ENCODE results near the gene SCAF4.
"Not testable (repeated sequence)": the region's sequence is repeated elsewhere in the genome, so short reads cannot be mapped to it uniquely, and the experiment has no call there.

The SCAF4 gene

GRCh38 chr21:31731857-31732596 is at the start of gene SCAF4:
Gene SCAF4 (minus strand): TSS chr21:31732118. CDS start chr21:31731692, 426 bp downstream.
- peak; percentile 97 for DNase-seq

- no peak for DNase-seq
Observed at GRCh38 chr21:31780944-31781343, 49.0 kb upstream of the SCAF4 start.

GRCh38 chr21:31778546-31778945 is 46.6 kb upstream of the SCAF4 start:
- no peak for DNase-seq

GRCh38 chr21:31777857-31778256 is 45.9 kb upstream of the SCAF4 start:
- DNase-seq = no peak

- DNase-seq = no peak
Observed at GRCh38 chr21:31774031-31774430, 42.1 kb upstream of the SCAF4 start.

GRCh38 chr21:31772674-31773555 is 41.0 kb upstream of the SCAF4 start:
- DNase-seq = no peak

- DNase-seq = no peak
Observed at GRCh38 chr21:31771685-31772084, 39.8 kb upstream of the SCAF4 start.

- no peak for DNase-seq
Observed at GRCh38 chr21:31768710-31769109, 36.8 kb upstream of the SCAF4 start.

- DNase-seq = no peak
Observed at GRCh38 chr21:31766899-31767298, 35.0 kb upstream of the SCAF4 start.

GRCh38 chr21:31765850-31766249 is 33.9 kb upstream of the SCAF4 start:
- not testable (repeated sequence) for DNase-seq

- no peak for DNase-seq
Observed at GRCh38 chr21:31760931-31761330, 29.0 kb upstream of the SCAF4 start.

- no peak for DNase-seq
Observed at GRCh38 chr21:31756787-31757186, 24.9 kb upstream of the SCAF4 start.

- no peak for DNase-seq
Observed at GRCh38 chr21:31755027-31755426, 23.1 kb upstream of the SCAF4 start.

GRCh38 chr21:31754708-31754960 is 22.7 kb upstream of the SCAF4 start:
- DNase-seq = no peak

GRCh38 chr21:31753949-31754707 is 22.2 kb upstream of the SCAF4 start:
- DNase-seq = no peak

GRCh38 chr21:31752967-31753366 is 21.0 kb upstream of the SCAF4 start:
- DNase-seq = no peak

GRCh38 chr21:31752352-31752751 is 20.4 kb upstream of the SCAF4 start:
- no peak for DNase-seq

GRCh38 chr21:31750843-31751242 is 18.9 kb upstream of the SCAF4 start:
- no peak for DNase-seq

- DNase-seq = no peak
Observed at GRCh38 chr21:31744182-31744800, 12.4 kb upstream of the SCAF4 start.

- DNase-seq = no peak
Observed at GRCh38 chr21:31743712-31744111, 11.8 kb upstream of the SCAF4 start.

- no peak for DNase-seq
Observed at GRCh38 chr21:31741116-31741515, 9.2 kb upstream of the SCAF4 start.

- not testable (repeated sequence) for DNase-seq
Observed at GRCh38 chr21:31737586-31738397, 5.9 kb upstream of the SCAF4 start.
